Spleen (tissue), 7 donors: ENCODE measurements around the gene GEMIN2.

ENCODE experiments used
- POLR2A ChIP-seq, 3 donors: fragments of 450-650 bp; IDR thresholded peaks; one replicate each; pipeline ENCODE4 v1.5.1; 2017; ENCODE audit warnings: antibody characterized with exemption in 3 of 3, mild to moderate bottlenecking in 1 of 3
- TF ChIP-seq, protein P1 (sequence below), 11 experiments: fragments of 200-600 bp in 7 of 11; fragments of 450-650 bp in 4 of 11; sonication (generic) in 4 of 11; IDR thresholded peaks in 8 of 11; conservative IDR thresholded peaks in 3 of 11; 1 replicate in 7 of 11; 2 replicates in 4 of 11; pipeline versions ENCODE4 v1.4.0 to v1.8.0; 2016 to 2021; ENCODE audit warnings: antibody characterized with exemption in 11 of 11, inconsistent platforms in 4 of 11, mild to moderate bottlenecking in 1 of 11
- donor health status: DM: no; HTN: no; CAD: no; lungs with moderate emphysema.
- donor health status: DM: no; HTN: no; CAD: no.
- donor health status: DM: no; HTN: no; CAD: no.

DNA sequence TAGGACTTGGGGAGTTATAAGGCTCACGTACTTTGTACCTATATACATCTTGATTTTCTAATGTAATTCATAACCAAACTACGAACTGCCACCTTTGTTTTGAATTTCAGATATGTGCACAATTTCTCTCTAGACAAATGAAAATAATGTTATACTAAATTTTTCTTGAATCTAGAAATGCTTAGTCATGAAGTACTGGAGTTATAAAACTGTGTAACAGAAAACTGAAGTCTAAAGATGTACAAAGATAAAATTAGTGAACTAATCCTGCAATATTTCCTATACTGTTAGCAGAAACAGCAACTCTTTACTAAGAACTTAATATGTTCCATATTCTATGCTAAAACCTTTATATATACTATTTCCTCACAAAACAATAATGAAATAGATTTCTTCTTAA, 26.6 kb upstream of the GEMIN2 start:
- TF ChIP-seq, protein P1, sequence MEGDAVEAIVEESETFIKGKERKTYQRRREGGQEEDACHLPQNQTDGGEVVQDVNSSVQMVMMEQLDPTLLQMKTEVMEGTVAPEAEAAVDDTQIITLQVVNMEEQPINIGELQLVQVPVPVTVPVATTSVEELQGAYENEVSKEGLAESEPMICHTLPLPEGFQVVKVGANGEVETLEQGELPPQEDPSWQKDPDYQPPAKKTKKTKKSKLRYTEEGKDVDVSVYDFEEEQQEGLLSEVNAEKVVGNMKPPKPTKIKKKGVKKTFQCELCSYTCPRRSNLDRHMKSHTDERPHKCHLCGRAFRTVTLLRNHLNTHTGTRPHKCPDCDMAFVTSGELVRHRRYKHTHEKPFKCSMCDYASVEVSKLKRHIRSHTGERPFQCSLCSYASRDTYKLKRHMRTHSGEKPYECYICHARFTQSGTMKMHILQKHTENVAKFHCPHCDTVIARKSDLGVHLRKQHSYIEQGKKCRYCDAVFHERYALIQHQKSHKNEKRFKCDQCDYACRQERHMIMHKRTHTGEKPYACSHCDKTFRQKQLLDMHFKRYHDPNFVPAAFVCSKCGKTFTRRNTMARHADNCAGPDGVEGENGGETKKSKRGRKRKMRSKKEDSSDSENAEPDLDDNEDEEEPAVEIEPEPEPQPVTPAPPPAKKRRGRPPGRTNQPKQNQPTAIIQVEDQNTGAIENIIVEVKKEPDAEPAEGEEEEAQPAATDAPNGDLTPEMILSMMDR (IDR thresholded peaks at IDR 0.05 in 8 of 11, conservative IDR thresholded peaks at IDR 0.05 in 3 of 11), result no peak
- TF ChIP-seq POLR2A (IDR thresholded peaks at IDR 0.05), result no peak
